NOMO-1 treated with dmso at 0.1 percent for 144 hours (cell line): Measurements from ENCODE around the gene NDUFAF8.
"Not testable (repeated sequence)": the region's sequence is repeated elsewhere in the genome, so short reads cannot be mapped to it uniquely, and the experiment has no call there.

Experiments
- DNase-seq: peaks from one replicate; lab custom pipeline; 2025; ENCODE audit not compliant: unreplicated experiment; lab: John Stamatoyannopoulos, UW

NDUFAF8 gene

GRCh38 chr17:81222906-81223761, 16.0 kb upstream of the NDUFAF8 start, which contains the start of gene CEP131:
TSS of gene CEP131 (minus strand) at chr17:81222965. CDS start at chr17:81220056, 2,909 bp downstream.
- DNase-seq, result peak; percentile 99

GRCh38 chr17:81223762-81224130, 15.4 kb upstream of the NDUFAF8 start:
- peak; percentile 52 for DNase-seq

- DNase-seq, result not testable (repeated sequence)
Measured at GRCh38 chr17:81227630-81228029, 11.5 kb upstream of the NDUFAF8 start.

GRCh38 chr17:81228420-81228819, 10.7 kb upstream of the NDUFAF8 start:
- DNase-seq, result no peak

- no peak for DNase-seq
Measured at GRCh38 chr17:81228834-81229665, 10.1 kb upstream of the NDUFAF8 start.

GRCh38 chr17:81229666-81229920, 9.5 kb upstream of the NDUFAF8 start:
- no peak for DNase-seq

- no peak for DNase-seq
Measured at GRCh38 chr17:81230043-81230820, 8.9 kb upstream of the NDUFAF8 start.

- DNase-seq, result no peak
Measured at GRCh38 chr17:81231121-81231645, 7.9 kb upstream of the NDUFAF8 start.

- no peak for DNase-seq
Measured at GRCh38 chr17:81231766-81232581, 7.1 kb upstream of the NDUFAF8 start.

GRCh38 chr17:81232616-81233241, 6.4 kb upstream of the NDUFAF8 start:
- DNase-seq, result no peak

GRCh38 chr17:81233316-81233715, 5.8 kb upstream of the NDUFAF8 start:
- DNase-seq, result no peak

- no peak for DNase-seq
Measured at GRCh38 chr17:81233811-81234505, 5.2 kb upstream of the NDUFAF8 start.

- DNase-seq, result no peak
Measured at GRCh38 chr17:81234506-81234855, 4.6 kb upstream of the NDUFAF8 start.

- no peak for DNase-seq
Measured at GRCh38 chr17:81234940-81235821, 3.9 kb upstream of the NDUFAF8 start.

GRCh38 chr17:81235822-81236740, 3.0 kb upstream of the NDUFAF8 start:
- no peak for DNase-seq

GRCh38 chr17:81236784-81237183, 2.3 kb upstream of the NDUFAF8 start:
- DNase-seq, result no peak
